Measurements from ENCODE around the gene GRIN1. TPM values are rescaled to one million over a fixed set of nuclear protein-coding genes. Genes with fewer than 3 reads are reported as not detected.
A peak's percentile ranks its signal among the peaks of the same experiment; 100 is the strongest.

The GRIN1 gene
- total RNA-seq, 1 experiment from 2014 or later: 0.52 TPM

DNA sequence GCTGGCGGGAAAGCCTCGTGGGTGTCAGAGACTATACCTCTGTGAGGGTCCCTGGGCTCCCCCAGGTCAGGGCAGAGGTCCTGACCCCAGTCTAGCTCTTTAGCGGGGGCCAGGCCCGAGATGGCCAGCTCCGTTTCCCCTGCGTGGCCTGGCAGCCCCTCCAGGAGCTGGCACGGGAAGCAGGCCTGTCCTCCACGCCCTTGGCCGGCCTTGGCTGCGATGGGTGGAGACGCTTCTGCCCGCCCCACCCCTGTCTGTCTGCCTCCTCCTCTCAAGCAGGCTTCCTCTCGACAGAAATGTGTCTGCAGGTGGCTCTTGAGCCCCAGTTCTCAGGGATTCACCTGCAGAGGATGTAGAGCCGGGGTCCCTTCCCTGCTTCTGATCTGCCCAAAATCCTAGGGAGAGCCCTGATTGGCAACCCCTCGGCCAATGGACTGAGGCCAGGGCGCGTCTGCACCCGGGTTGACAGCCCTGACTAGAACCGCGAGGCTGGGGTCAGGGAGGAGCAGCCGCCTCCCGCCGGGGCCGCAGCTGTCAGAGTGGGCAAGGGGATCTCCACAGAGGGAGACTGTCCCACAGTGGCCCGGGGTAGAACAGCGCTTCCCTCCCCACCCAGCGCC is 2.6 kb upstream of the GRIN1 start:
- POLR2A ChIA-PET (ENCODE audit: low non-redundant PET): no interaction called here
- BruUV-seq (replicated peaks): no TSS peak
- Histone ChIP-seq H3K4me1 (ENCODE audit: insufficient read depth, low read length, poor library complexity, severe bottlenecking) (no peaks in the 10 kb centered on the region), H3K27ac (ENCODE audit: low read depth, low read length, poor library complexity, severe bottlenecking) (no peak overlapping the region), H3K36me3 (ENCODE audit: insufficient read depth, low read length, poor library complexity, severe bottlenecking) (no peaks in the 10 kb centered on the region), H3K27me3 (replicated peaks; ENCODE audit: insufficient read depth, low read depth, low read length, poor library complexity) (peaks cover 81% of the 10 kb centered on the region), H3K4me3 (ENCODE audit: low read depth, low read length, poor library complexity, severe bottlenecking) (no peak overlapping the region), H3K9me3 (ENCODE audit: low read depth, low read length, poor library complexity, severe bottlenecking) (no peaks in the 10 kb centered on the region)
- intact Hi-C loops (cut with micrococcal nuclease; ENCODE audit: unreplicated experiment): no loop called here
- CTCF ChIA-PET: no interaction called here
- no peak for DNase-seq (ENCODE audit: low spot score)
- TF ChIP-seq CTCF (conservative IDR thresholded peaks at IDR 0.05; ENCODE audit: low read depth, low read length) (no peak), EZH2 (IDR thresholded peaks at IDR 0.05; ENCODE audit: borderline replicate concordance, low read depth, low read length, poor library complexity, severe bottlenecking) (no peak)

- Histone ChIP-seq H3K27ac (ENCODE audit: low read depth, low read length, poor library complexity, severe bottlenecking) (no peak overlapping the region), H3K4me3 (ENCODE audit: low read depth, low read length, poor library complexity, severe bottlenecking) (no peak overlapping the region), H3K27me3 (replicated peaks; ENCODE audit: insufficient read depth, low read depth, low read length, poor library complexity) (peaks cover 88% of the 10 kb centered on the region), H3K4me1 (ENCODE audit: insufficient read depth, low read length, poor library complexity, severe bottlenecking) (no peaks in the 10 kb centered on the region), H3K9me3 (ENCODE audit: low read depth, low read length, poor library complexity, severe bottlenecking) (no peaks in the 10 kb centered on the region), H3K36me3 (ENCODE audit: insufficient read depth, low read length, poor library complexity, severe bottlenecking) (no peaks in the 10 kb centered on the region)
- BruUV-seq (replicated peaks): no TSS peak
- no peak for DNase-seq (ENCODE audit: low spot score)
- ChIA-PET CTCF (no interaction called here), POLR2A (ENCODE audit: low non-redundant PET) (interaction anchor here (0.5 kb wide), 1 partner anchor 45 kb away, joined by 6 read pairs; no protein-coding TSS in a partner anchor)
- TF ChIP-seq CTCF (conservative IDR thresholded peaks at IDR 0.05; ENCODE audit: low read depth, low read length) (no peak), EZH2 (IDR thresholded peaks at IDR 0.05; ENCODE audit: borderline replicate concordance, low read depth, low read length, poor library complexity, severe bottlenecking) (no peak)
- intact Hi-C loops (cut with micrococcal nuclease; ENCODE audit: unreplicated experiment): no loop called here
Observed at GRCh38 chr9:137136881-137137607, 1.9 kb upstream of the GRIN1 start.

GRCh38 chr9:137138058-137138721 is 764 bp upstream of the GRIN1 start:
- no peaks in the 10 kb centered on the region for H3K4me1 ChIP-seq (ENCODE audit: insufficient read depth, low read length, poor library complexity, severe bottlenecking)
- H3K4me3 ChIP-seq (ENCODE audit: low read depth, low read length, poor library complexity, severe bottlenecking): no peak overlapping the region
- no peaks in the 10 kb centered on the region for H3K9me3 ChIP-seq (ENCODE audit: low read depth, low read length, poor library complexity, severe bottlenecking)
- H3K36me3 ChIP-seq (ENCODE audit: insufficient read depth, low read length, poor library complexity, severe bottlenecking): no peaks in the 10 kb centered on the region
- ChIA-PET CTCF (interaction anchor here (0.6 to 0.7 kb wide), 3 partner anchors 52 to 98 kb away, joined by 3 to 7 read pairs (median 3); no protein-coding TSS in a partner anchor), POLR2A (ENCODE audit: low non-redundant PET) (no interaction called here)
- TF ChIP-seq CTCF (conservative IDR thresholded peaks at IDR 0.05; ENCODE audit: low read depth, low read length): no peak
- peak; percentile 39 for TF ChIP-seq EZH2 (IDR thresholded peaks at IDR 0.05; ENCODE audit: borderline replicate concordance, low read depth, low read length, poor library complexity, severe bottlenecking)
- H3K27me3 ChIP-seq (replicated peaks; ENCODE audit: insufficient read depth, low read depth, low read length, poor library complexity): peaks cover 92% of the 10 kb centered on the region
- peak; percentile 57 for DNase-seq (ENCODE audit: low spot score)
- no peak overlapping the region for H3K27ac ChIP-seq (ENCODE audit: low read depth, low read length, poor library complexity, severe bottlenecking)
- intact Hi-C loops (cut with micrococcal nuclease; ENCODE audit: unreplicated experiment): no loop called here
- BruUV-seq (replicated peaks): no TSS peak

Measured in A673 (cell line).